Neural progenitor cell (in vitro differentiated cells): ENCODE data around the gene C17orf100.

Experiments
- EZH2 ChIP-seq: fragments of 200-600 bp; sonication (generic); IDR thresholded peaks from 2 replicates; pipeline ENCODE4 v1.6.1; 2017; ENCODE audit warnings: antibody characterized with exemption, mild to moderate bottlenecking, moderate library complexity
- EZH2phosphoT487 ChIP-seq: fragments of 200-600 bp; sonication (generic); IDR thresholded peaks from 2 replicates; pipeline ENCODE4 v1.6.1; 2017; ENCODE audit warnings: antibody characterized with exemption
- TF ChIP-seq, protein P1 (sequence below): fragments of 200-600 bp; sonication (generic); IDR thresholded peaks from 2 replicates; pipeline ENCODE4 v1.5.1; 2017; ENCODE audit warnings: antibody characterized with exemption, mild to moderate bottlenecking

DNA sequence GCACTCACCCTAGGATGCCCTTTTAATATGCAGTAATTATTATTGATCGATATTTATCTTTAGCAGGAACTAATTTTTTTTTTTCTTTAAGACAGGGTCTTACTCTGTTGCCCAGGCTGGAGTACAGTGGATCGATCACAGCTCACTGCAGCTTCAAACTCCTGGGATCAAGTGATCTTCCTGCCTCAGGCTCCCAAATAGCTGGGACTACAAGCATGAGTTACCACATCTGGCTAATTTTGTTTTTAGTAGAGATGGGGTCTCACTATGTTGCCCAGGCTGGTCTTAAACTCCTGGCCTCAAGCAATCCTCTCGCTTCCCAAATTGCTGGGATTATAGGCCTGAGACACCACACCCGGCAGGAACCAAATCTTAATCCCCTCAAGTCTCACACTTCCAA lies 40.3 kb upstream of the C17orf100 start:
- TF ChIP-seq, protein P1, sequence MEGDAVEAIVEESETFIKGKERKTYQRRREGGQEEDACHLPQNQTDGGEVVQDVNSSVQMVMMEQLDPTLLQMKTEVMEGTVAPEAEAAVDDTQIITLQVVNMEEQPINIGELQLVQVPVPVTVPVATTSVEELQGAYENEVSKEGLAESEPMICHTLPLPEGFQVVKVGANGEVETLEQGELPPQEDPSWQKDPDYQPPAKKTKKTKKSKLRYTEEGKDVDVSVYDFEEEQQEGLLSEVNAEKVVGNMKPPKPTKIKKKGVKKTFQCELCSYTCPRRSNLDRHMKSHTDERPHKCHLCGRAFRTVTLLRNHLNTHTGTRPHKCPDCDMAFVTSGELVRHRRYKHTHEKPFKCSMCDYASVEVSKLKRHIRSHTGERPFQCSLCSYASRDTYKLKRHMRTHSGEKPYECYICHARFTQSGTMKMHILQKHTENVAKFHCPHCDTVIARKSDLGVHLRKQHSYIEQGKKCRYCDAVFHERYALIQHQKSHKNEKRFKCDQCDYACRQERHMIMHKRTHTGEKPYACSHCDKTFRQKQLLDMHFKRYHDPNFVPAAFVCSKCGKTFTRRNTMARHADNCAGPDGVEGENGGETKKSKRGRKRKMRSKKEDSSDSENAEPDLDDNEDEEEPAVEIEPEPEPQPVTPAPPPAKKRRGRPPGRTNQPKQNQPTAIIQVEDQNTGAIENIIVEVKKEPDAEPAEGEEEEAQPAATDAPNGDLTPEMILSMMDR: no peak
- TF ChIP-seq EZH2 (no peak), EZH2phosphoT487 (no peak)
